GM18909 (cell line): Measurements from ENCODE around the gene CLN6.
"Not testable (repeated sequence)": the region's sequence is repeated elsewhere in the genome, so short reads cannot be mapped to it uniquely, and the experiment has no call there.

ENCODE experiments used
- ATAC-seq: cut with Tn5 transposase; IDR thresholded peaks from one replicate; pipeline ENCODE4 v1.9.1; 2021; ENCODE audit warnings: mild to moderate bottlenecking; ENCODE audit not compliant: unreplicated experiment, poor library complexity

Gene CLN6

DNA sequence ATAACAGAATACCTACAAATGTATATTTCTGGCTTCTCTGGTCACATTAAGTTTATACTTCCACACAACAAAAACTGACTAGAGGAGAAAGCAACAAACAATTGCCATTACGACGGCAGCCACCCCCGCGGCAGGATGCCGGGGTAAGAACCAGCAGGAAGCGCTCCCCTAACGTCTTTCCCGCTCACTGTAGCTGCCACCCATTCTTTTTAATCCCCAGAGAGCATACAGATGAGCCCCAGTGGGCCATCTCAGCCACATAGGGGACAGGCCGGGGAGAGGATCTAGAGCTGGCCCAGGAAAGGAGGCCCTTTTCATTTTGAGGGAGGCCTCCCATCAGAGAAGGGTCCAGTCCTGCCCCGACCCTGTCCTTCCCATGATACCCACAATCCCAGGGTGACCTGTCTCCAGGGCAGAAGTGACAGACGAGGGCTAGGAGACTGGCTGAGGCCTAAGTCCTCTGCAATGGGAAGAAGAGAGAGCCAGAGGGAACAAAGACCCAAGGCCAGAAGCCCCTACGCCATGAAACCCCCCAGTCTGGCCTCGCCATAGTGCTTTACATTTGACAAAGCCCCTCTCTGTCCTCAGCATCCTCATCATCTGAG lies 20.8 kb downstream of the CLN6 start:
- ATAC-seq, result no peak

GRCh38 chr15:68208136-68208535 lies 21.4 kb downstream of the CLN6 start:
- ATAC-seq, result no peak

- no peak for ATAC-seq
Observed at GRCh38 chr15:68207176-68207935, 22.2 kb downstream of the CLN6 start.

GRCh38 chr15:68206711-68207151 lies 22.8 kb downstream of the CLN6 start:
- ATAC-seq, result no peak

DNA sequence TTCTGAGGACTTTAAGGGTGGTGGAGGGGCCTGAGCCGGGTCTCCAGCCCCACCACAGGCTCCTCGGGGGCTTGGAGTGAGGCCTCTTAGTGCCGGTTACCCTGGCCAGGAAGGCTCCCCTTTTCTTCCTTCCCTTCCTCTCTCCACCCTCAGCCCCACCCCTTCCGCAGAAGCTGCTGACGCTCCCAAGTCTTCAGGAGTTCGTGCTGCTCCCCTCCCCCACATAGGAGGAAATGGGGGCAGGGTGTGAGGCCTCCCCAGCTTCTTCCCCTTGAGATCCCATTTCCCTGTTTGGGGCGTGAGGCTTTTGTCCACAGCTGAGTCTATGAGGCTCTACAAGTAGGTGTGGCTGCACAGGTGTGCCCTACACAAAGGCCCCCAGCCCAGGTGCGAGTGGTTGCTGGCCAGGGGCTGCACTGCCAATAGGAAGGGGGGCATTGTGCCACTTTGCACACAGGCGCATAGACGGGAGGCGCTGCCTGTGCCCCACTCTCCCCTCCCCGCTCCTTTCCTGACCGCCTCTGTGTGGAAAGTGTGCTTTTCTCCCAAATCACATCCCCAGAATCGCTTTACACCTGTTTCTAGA lies 23.5 kb downstream of the CLN6 start:
- ATAC-seq, result no peak

GRCh38 chr15:68205558-68205944 lies 24.0 kb downstream of the CLN6 start:
- ATAC-seq, result no peak

DNA sequence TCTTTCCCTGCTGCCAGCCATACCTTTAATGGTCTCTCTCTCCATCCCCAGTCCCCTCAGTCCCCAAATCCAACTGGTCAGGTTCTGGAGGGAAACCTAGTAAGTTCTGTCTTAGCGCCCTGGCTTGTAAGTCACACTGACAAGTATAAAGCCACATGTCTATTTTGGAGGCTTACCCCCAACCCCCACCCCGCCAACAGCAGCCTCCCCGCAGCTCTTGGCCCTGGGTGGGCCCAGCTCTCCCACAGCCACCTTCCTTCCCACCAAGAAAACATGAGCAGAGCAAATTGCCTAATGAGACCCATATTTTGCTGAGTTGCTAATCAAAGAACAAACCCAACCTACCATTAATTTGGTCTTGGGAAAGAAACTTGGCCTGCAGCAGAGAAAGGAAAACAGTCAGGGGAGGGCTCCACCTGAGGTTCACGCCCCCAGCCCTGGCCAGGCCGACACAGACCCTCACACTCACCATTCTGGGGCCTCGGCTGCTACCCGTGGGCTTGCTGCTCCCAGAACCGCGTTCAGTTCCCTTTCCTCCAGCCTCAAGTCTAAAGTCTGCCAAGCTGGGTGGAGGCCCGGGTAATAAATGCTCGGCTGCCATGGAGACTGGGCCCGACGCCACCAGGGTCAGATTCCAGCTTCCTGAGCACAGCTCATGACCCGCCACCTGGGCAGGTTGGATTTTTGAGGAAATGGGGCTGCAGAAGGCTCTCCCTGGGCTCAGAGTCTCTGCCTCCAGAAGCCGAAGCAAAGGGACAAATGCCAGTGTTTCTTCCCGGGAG lies 24.6 kb downstream of the CLN6 start, which contains the start of gene CALML4:
Gene CALML4 (minus strand): TSS at position 557 of the 782 bp plus-strand sequence. CDS start 85 bp downstream, at position 472.
- no peak for ATAC-seq

DNA sequence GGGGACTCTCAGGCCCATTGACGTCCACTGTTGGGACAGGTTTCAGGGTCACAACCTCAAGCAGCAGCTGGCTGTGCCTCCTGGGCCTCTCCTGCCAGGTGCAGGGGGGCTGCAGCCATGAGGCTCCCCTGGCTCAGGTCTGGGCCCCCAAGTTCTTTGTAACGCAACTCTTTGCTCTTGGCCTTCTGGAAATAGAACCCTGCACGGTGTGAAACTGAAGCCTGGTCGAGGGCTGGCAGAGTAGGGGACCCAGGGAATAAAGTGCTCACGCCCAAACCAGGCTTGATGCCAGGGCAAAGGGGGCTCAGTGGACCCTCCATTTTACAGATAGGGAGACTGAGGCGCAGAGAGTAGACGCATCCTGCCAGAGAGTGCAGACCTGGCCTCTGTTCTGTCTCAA lies 25.2 kb downstream of the CLN6 start:
- no peak for ATAC-seq

DNA sequence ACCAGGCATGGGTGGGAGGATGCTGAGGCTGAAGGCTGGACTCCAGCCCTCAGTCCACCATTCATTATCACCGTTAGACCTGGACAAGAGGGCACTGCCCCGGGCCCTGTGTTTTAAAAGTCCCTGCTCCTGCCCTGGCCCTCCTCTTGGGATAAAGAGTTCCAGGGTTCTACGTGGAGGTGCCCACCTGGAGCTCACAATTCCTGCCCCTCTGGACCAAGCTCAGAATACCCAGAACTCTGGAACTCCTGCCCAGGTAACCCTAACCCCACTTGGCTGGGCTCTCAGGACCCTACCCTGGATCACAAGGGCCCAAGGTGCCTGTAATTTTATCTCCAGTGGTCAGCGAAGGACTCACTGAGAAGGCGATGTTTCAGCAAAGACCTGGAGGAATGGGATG lies 25.6 kb downstream of the CLN6 start:
- no peak for ATAC-seq

DNA sequence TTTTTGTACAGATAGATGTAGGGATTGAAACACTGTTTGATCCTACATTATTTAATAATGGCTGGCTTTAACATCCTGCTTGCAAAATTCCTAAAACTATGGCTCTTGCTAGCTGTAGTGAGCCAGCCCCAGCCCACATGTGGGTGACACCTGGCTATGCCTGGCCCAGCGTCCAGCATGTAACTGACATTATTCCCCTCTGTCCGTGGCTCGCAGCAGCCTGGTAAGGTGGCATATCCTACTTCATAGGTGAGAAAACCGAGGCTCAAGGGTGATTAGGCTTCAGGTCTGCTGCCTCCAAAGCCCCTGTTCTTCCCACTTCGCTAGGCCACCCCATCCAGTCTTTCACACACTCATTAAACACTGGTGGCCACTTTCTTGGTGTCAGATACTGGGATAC lies 26.0 kb downstream of the CLN6 start:
- ATAC-seq, result no peak

GRCh38 chr15:68202994-68203393 lies 26.5 kb downstream of the CLN6 start:
- not testable (repeated sequence) for ATAC-seq

DNA sequence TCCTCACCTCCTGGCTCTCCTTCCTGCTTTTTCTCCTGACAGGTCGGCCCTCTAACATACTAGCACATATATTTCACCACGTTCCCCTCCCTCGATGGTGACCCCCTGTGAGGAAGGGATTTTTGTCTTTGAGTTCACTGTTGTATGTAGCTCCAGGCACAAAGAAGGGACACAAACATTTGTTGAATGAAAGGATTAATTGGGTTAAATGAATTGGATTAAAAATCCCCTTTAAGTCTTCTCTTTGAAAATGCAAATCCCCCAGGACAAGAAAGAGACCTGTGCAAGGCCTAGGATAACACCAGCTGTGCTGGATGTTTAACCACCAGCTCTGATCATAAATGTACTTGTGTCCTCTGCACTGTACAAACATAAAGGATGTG lies 27.7 kb downstream of the CLN6 start:
- ATAC-seq, result no peak

- no peak for ATAC-seq
Observed at GRCh38 chr15:68201153-68201878, 28.2 kb downstream of the CLN6 start.

DNA sequence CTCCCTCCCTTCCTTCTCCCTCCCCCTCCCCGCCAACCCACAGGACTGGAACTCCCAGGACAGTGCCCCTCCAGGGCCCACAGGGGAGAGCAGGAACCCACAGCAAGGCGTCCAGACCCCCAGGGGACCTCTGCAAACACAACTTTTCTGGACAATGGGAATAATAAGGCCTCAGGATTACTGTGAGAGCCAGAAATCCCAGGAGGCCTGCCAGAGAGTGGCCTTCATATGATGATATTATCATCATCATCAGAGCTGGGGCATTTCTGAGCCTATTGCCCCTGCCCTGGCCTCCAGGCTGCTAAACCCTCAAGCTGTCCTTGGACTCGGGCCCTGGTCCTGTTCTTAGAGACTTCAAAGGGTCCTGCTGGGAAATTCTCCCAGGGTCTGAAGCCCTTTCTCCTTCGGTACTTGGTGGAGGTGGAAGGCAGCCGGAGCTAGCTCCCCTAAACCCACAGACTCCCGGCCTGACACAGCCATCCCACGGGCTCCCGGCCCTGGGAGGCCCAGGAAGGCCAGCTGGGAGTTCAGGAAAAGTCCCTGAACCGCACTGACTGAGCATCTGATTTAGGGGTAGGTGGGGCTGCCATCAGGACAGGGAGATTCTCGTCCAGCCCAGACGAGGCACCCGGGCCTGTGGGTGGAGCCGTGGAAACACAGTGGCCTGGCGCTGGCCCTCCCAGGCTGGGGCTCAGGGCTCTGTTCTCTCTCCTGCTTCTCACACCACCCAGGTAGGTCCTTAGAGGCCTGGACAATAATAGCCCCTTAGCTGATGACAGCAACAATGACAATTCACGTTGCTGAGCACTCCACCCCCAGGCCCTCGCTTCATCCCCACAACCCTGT lies 29.3 kb downstream of the CLN6 start:
- no peak for ATAC-seq

DNA sequence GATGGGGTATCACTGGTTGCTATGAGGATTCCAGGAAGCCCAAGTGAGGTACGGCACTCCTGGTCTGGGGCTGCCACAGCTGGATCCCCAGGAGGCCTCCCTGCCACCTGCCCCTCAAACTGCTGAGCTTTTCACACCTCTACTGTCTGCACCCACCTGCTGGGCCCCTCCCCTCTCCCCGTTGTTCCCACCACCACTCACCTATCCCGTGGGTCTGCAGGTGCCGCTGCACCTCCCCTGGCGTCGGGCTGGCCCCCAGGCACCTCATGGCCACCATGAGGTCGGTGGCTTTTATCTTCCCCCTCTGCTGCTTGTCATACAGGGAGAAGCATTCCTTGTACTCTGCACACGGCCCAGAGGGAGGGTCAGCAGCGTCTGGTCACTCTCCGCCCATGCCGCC lies 30.2 kb downstream of the CLN6 start:
- ATAC-seq, result no peak

- no peak for ATAC-seq
Observed at GRCh38 chr15:68197661-68198437, 31.7 kb downstream of the CLN6 start.

GRCh38 chr15:68197170-68197492 lies 32.4 kb downstream of the CLN6 start:
- no peak for ATAC-seq

GRCh38 chr15:68196445-68197169 lies 32.9 kb downstream of the CLN6 start:
- no peak for ATAC-seq
